Measurements from ENCODE around the gene CYFIP2. TPM values are rescaled to one million over a fixed set of nuclear protein-coding genes. Genes with fewer than 3 reads are reported as not detected.

The CYFIP2 gene
- total RNA-seq, 1 experiment from 2014 or later, result 74.7 TPM

- H3K4me3 Mint-ChIP-seq, result no peak overlapping the region
- Histone ChIP-seq H2BK12ac (ENCODE audit: insufficient read length, low read depth, low read length) (no peak overlapping the region), H2BK5ac (ENCODE audit: insufficient read length, low read length) (no peak overlapping the region), H2BK120ac (ENCODE audit: low read depth, low read length, poor library complexity, severe bottlenecking) (no peak overlapping the region), H4K8ac (replicated peaks; ENCODE audit: insufficient read length, low read depth, low read length) (no peak overlapping the region), H3K23me2 (ENCODE audit: insufficient read length, low read depth, low read length, poor library complexity, severe bottlenecking) (no peaks in the 10 kb centered on the region), H3K27ac (ENCODE audit: insufficient read length, low read depth, low read length) (no peak overlapping the region), H3K79me2 (ENCODE audit: insufficient read depth, low read length) (no peaks in the 10 kb centered on the region), H2AFZ (ENCODE audit: low read length) (no peak overlapping the region), H3K18ac (ENCODE audit: insufficient read length, low read depth, low read length) (no peak overlapping the region), H3K79me1 (ENCODE audit: insufficient read depth, low read depth, low read length, poor library complexity, severe bottlenecking) (no peaks in the 10 kb centered on the region), H3K9ac (ENCODE audit: extremely low read depth, insufficient read length, low read length) (no peak overlapping the region), H3K4ac (ENCODE audit: low read depth, low read length) (no peak overlapping the region), H3K27me3 (ENCODE audit: insufficient read depth, low read length) (no peaks in the 10 kb centered on the region), H2BK20ac (ENCODE audit: low read depth, low read length, poor library complexity, severe bottlenecking) (no peak overlapping the region), H2BK15ac (ENCODE audit: low read depth, low read length) (no peak overlapping the region), H3T11ph (ENCODE audit: low read length) (no peak overlapping the region), H3K4me1 (ENCODE audit: insufficient read depth, low read length) (no peaks in the 10 kb centered on the region), H3K14ac (ENCODE audit: insufficient read depth, low read length) (no peak overlapping the region), H3K4me2 (ENCODE audit: insufficient read depth, insufficient read length, low read length) (no peak overlapping the region), H4K91ac (ENCODE audit: insufficient read length, low read depth, low read length) (no peak overlapping the region), H4K5ac (ENCODE audit: insufficient read length, low read depth, low read length) (no peak overlapping the region), H4K20me1 (ENCODE audit: control insufficient read depth, insufficient read depth, insufficient read length) (no peaks in the 10 kb centered on the region), H3K23ac (ENCODE audit: insufficient read length, low read depth, low read length) (no peak overlapping the region), H3K56ac (ENCODE audit: insufficient read length, low read depth, low read length) (no peak overlapping the region), H3K9me3 (ENCODE audit: control insufficient read depth, low read depth, low read length) (no peaks in the 10 kb centered on the region), H2AK5ac (ENCODE audit: insufficient read length, low read length) (no peak overlapping the region)
- TF ChIP-seq CTCF (conservative IDR thresholded peaks at IDR 0.05), result no peak
- H3K36me3 Mint-ChIP-seq (ENCODE audit: insufficient read depth in 1 of 3, low read depth in 3 of 3), result peaks cover 2 to 36% (median 16%) of the 10 kb centered on the region in 3 experiments; a peak in 5 of 7 replicates
- H3K9me3 Mint-ChIP-seq, result no peaks in the 10 kb centered on the region
- DNase-seq, result no peak
- H3K27me3 Mint-ChIP-seq (ENCODE audit: low read depth), result no peaks in the 10 kb centered on the region
- no CpG with 5 or more reads among the region's 4 CpGs for WGBS (ENCODE audit: extremely low coverage, insufficient read length, low lambda C conversion rate)
- H3K4me1 Mint-ChIP-seq, result peaks cover 15 to 18% of the 10 kb centered on the region in 2 experiments
- H3K27ac Mint-ChIP-seq, result peak overlapping the region in 1 of 3 experiments; percentile 18; a peak in 1 of 7 replicates
Observed at GRCh38 chr5:157384971-157385709, 119.2 kb downstream of the CYFIP2 start.
